GM23338 (cell line): ENCODE data around the gene FAM227B.

Experiments used
- CREB1 ChIP-seq: fragments of 250-450 bp; sonication (Bioruptor Pico); IDR thresholded peaks from 2 replicates; pipeline ENCODE4 v1.5.0; 2020; ENCODE audit warnings: low read depth, mild to moderate bottlenecking, moderate library complexity
- EZH2 ChIP-seq: fragments of 200-600 bp; sonication (generic); IDR thresholded peaks from one replicate; pipeline ENCODE4 v1.8.0; 2017; ENCODE audit warnings: antibody characterized with exemption, mild to moderate bottlenecking, low read depth; ENCODE audit not compliant: unreplicated experiment
- EZH2phosphoT487 ChIP-seq: fragments of 200-600 bp; sonication (generic); IDR thresholded peaks from one replicate; pipeline ENCODE4 v1.8.1; 2018; ENCODE audit warnings: antibody characterized with exemption; ENCODE audit not compliant: unreplicated experiment
- POLR2AphosphoS5 ChIP-seq: IDR thresholded peaks from 2 replicates; pipeline ENCODE4 v1.6.1; 2016; ENCODE audit warnings: antibody characterized with exemption, low read depth
- ZNF114 ChIP-seq: fragments of 250-450 bp; sonication (Bioruptor Pico); IDR thresholded peaks from 2 replicates; pipeline ENCODE4 v1.5.0; 2020; ENCODE audit warnings: mild to moderate bottlenecking, moderate library complexity
- ZNF331 ChIP-seq: fragments of 250-450 bp; sonication (Bioruptor Pico); IDR thresholded peaks from 2 replicates; pipeline ENCODE4 v1.5.0; 2020; ENCODE audit warnings: low read depth, mild to moderate bottlenecking, moderate library complexity
- TF ChIP-seq, protein P1 (sequence below), 2 experiments: fragments of 200-600 bp in 1 of 2; sonication (generic) in 1 of 2; conservative IDR thresholded peaks; 2 replicates each; pipeline versions ENCODE4 v1.5.1 to v1.6.1; 2016 to 2017; ENCODE audit warnings: antibody characterized with exemption in 2 of 2, low read depth in 2 of 2, mild to moderate bottlenecking in 2 of 2, moderate library complexity in 1 of 2
- TF ChIP-seq, protein P2 (sequence below): fragments of 250-450 bp; sonication (Bioruptor Pico); IDR thresholded peaks from 2 replicates; pipeline ENCODE4 v1.5.0; 2020; ENCODE audit warnings: mild to moderate bottlenecking, moderate library complexity
- TF ChIP-seq, protein P3 (sequence below): IDR thresholded peaks from one replicate; pipeline ENCODE4 v1.6.1; 2018; ENCODE audit warnings: antibody characterized with exemption; ENCODE audit not compliant: unreplicated experiment
- TF ChIP-seq, protein P4 (sequence below): IDR thresholded peaks from 2 replicates; pipeline ENCODE4 v1.6.1; 2016; ENCODE audit warnings: antibody characterized with exemption

GRCh38 chr15:49423021-49423420, 197.6 kb downstream of the FAM227B start, which contains the start of gene FGF7:
- TF ChIP-seq, protein P1, sequence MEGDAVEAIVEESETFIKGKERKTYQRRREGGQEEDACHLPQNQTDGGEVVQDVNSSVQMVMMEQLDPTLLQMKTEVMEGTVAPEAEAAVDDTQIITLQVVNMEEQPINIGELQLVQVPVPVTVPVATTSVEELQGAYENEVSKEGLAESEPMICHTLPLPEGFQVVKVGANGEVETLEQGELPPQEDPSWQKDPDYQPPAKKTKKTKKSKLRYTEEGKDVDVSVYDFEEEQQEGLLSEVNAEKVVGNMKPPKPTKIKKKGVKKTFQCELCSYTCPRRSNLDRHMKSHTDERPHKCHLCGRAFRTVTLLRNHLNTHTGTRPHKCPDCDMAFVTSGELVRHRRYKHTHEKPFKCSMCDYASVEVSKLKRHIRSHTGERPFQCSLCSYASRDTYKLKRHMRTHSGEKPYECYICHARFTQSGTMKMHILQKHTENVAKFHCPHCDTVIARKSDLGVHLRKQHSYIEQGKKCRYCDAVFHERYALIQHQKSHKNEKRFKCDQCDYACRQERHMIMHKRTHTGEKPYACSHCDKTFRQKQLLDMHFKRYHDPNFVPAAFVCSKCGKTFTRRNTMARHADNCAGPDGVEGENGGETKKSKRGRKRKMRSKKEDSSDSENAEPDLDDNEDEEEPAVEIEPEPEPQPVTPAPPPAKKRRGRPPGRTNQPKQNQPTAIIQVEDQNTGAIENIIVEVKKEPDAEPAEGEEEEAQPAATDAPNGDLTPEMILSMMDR (conservative IDR thresholded peaks at IDR 0.05; ENCODE audit: low read depth in 2 of 2) = no peak; a peak in 1 of 4 replicates
- no peak for TF ChIP-seq EZH2
- no peak for TF ChIP-seq EZH2phosphoT487
- no peak for TF ChIP-seq CREB1 (CRISPR knock-in tag)
- TF ChIP-seq, protein P2, sequence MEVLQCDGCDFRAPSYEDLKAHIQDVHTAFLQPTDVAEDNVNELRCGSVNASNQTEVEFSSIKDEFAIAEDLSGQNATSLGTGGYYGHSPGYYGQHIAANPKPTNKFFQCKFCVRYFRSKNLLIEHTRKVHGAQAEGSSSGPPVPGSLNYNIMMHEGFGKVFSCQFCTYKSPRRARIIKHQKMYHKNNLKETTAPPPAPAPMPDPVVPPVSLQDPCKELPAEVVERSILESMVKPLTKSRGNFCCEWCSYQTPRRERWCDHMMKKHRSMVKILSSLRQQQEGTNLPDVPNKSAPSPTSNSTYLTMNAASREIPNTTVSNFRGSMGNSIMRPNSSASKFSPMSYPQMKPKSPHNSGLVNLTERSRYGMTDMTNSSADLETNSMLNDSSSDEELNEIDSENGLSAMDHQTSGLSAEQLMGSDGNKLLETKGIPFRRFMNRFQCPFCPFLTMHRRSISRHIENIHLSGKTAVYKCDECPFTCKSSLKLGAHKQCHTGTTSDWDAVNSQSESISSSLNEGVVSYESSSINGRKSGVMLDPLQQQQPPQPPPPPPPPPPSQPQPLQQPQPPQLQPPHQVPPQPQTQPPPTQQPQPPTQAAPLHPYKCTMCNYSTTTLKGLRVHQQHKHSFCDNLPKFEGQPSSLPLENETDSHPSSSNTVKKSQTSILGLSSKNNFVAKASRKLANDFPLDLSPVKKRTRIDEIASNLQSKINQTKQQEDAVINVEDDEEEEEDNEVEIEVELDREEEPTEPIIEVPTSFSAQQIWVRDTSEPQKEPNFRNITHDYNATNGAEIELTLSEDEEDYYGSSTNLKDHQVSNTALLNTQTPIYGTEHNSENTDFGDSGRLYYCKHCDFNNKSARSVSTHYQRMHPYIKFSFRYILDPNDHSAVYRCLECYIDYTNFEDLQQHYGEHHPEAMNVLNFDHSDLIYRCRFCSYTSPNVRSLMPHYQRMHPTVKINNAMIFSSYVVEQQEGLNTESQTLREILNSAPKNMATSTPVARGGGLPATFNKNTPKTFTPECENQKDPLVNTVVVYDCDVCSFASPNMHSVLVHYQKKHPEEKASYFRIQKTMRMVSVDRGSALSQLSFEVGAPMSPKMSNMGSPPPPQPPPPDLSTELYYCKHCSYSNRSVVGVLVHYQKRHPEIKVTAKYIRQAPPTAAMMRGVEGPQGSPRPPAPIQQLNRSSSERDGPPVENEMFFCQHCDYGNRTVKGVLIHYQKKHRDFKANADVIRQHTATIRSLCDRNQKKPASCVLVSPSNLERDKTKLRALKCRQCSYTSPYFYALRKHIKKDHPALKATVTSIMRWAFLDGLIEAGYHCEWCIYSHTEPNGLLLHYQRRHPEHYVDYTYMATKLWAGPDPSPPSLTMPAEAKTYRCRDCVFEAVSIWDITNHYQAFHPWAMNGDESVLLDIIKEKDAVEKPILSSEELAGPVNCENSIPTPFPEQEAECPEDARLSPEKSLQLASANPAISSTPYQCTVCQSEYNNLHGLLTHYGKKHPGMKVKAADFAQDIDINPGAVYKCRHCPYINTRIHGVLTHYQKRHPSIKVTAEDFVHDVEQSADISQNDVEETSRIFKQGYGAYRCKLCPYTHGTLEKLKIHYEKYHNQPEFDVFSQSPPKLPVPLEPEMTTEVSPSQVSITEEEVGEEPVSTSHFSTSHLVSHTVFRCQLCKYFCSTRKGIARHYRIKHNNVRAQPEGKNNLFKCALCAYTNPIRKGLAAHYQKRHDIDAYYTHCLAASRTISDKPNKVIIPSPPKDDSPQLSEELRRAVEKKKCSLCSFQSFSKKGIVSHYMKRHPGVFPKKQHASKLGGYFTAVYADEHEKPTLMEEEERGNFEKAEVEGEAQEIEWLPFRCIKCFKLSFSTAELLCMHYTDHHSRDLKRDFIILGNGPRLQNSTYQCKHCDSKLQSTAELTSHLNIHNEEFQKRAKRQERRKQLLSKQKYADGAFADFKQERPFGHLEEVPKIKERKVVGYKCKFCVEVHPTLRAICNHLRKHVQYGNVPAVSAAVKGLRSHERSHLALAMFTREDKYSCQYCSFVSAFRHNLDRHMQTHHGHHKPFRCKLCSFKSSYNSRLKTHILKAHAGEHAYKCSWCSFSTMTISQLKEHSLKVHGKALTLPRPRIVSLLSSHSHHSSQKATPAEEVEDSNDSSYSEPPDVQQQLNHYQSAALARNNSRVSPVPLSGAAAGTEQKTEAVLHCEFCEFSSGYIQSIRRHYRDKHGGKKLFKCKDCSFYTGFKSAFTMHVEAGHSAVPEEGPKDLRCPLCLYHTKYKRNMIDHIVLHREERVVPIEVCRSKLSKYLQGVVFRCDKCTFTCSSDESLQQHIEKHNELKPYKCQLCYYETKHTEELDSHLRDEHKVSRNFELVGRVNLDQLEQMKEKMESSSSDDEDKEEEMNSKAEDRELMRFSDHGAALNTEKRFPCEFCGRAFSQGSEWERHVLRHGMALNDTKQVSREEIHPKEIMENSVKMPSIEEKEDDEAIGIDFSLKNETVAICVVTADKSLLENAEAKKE (CRISPR knock-in tag) = no peak
- TF ChIP-seq, protein P3, sequence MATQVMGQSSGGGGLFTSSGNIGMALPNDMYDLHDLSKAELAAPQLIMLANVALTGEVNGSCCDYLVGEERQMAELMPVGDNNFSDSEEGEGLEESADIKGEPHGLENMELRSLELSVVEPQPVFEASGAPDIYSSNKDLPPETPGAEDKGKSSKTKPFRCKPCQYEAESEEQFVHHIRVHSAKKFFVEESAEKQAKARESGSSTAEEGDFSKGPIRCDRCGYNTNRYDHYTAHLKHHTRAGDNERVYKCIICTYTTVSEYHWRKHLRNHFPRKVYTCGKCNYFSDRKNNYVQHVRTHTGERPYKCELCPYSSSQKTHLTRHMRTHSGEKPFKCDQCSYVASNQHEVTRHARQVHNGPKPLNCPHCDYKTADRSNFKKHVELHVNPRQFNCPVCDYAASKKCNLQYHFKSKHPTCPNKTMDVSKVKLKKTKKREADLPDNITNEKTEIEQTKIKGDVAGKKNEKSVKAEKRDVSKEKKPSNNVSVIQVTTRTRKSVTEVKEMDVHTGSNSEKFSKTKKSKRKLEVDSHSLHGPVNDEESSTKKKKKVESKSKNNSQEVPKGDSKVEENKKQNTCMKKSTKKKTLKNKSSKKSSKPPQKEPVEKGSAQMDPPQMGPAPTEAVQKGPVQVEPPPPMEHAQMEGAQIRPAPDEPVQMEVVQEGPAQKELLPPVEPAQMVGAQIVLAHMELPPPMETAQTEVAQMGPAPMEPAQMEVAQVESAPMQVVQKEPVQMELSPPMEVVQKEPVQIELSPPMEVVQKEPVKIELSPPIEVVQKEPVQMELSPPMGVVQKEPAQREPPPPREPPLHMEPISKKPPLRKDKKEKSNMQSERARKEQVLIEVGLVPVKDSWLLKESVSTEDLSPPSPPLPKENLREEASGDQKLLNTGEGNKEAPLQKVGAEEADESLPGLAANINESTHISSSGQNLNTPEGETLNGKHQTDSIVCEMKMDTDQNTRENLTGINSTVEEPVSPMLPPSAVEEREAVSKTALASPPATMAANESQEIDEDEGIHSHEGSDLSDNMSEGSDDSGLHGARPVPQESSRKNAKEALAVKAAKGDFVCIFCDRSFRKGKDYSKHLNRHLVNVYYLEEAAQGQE = no peak
- no peak for TF ChIP-seq POLR2AphosphoS5
- no peak for TF ChIP-seq ZNF114 (CRISPR knock-in tag)
- TF ChIP-seq ZNF331 (CRISPR knock-in tag) = no peak
- TF ChIP-seq, protein P4, sequence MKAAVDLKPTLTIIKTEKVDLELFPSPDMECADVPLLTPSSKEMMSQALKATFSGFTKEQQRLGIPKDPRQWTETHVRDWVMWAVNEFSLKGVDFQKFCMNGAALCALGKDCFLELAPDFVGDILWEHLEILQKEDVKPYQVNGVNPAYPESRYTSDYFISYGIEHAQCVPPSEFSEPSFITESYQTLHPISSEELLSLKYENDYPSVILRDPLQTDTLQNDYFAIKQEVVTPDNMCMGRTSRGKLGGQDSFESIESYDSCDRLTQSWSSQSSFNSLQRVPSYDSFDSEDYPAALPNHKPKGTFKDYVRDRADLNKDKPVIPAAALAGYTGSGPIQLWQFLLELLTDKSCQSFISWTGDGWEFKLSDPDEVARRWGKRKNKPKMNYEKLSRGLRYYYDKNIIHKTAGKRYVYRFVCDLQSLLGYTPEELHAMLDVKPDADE = no peak
